ENCODE results near the gene ROR2.
"Not testable (repeated sequence)": the region's sequence is repeated elsewhere in the genome, so short reads cannot be mapped to it uniquely, and the experiment has no call there.

The ROR2 gene

GRCh38 chr9:91678807-91679580 lies 271.0 kb downstream of the ROR2 start:
- DNase-seq (ENCODE audit: low read depth), result no peak

- DNase-seq (ENCODE audit: low read depth), result no peak
Observed at GRCh38 chr9:91677822-91678436, 272.1 kb downstream of the ROR2 start.

- DNase-seq (ENCODE audit: low read depth), result no peak
Observed at GRCh38 chr9:91677331-91677730, 272.7 kb downstream of the ROR2 start.

- no peak for DNase-seq (ENCODE audit: low read depth)
Observed at GRCh38 chr9:91676046-91676445, 274.0 kb downstream of the ROR2 start.

GRCh38 chr9:91664663-91665062 lies 285.4 kb downstream of the ROR2 start:
- DNase-seq (ENCODE audit: low read depth), result no peak

- DNase-seq (ENCODE audit: low read depth), result no peak
Observed at GRCh38 chr9:91663858-91664257, 286.2 kb downstream of the ROR2 start.

- no peak for DNase-seq (ENCODE audit: low read depth)
Observed at GRCh38 chr9:91661451-91661850, 288.6 kb downstream of the ROR2 start.

- no peak for DNase-seq (ENCODE audit: low read depth)
Observed at GRCh38 chr9:91660521-91660920, 289.5 kb downstream of the ROR2 start.

- no peak for DNase-seq (ENCODE audit: low read depth)
Observed at GRCh38 chr9:91659529-91660495, 290.2 kb downstream of the ROR2 start.

GRCh38 chr9:91658513-91659105 lies 291.4 kb downstream of the ROR2 start:
- no peak for DNase-seq (ENCODE audit: low read depth)

GRCh38 chr9:91657501-91657900 lies 292.5 kb downstream of the ROR2 start:
- no peak for DNase-seq (ENCODE audit: low read depth)

GRCh38 chr9:91655658-91656057 lies 294.4 kb downstream of the ROR2 start:
- no peak for DNase-seq (ENCODE audit: low read depth)

- DNase-seq (ENCODE audit: low read depth), result no peak
Observed at GRCh38 chr9:91655215-91655614, 294.8 kb downstream of the ROR2 start.

GRCh38 chr9:91654527-91654926 lies 295.5 kb downstream of the ROR2 start:
- no peak for DNase-seq (ENCODE audit: low read depth)

- DNase-seq (ENCODE audit: low read depth), result no peak
Observed at GRCh38 chr9:91647371-91647770, 302.7 kb downstream of the ROR2 start.

GRCh38 chr9:91646702-91647101 lies 303.3 kb downstream of the ROR2 start:
- no peak for DNase-seq (ENCODE audit: low read depth)

GRCh38 chr9:91644433-91644832 lies 305.6 kb downstream of the ROR2 start:
- DNase-seq (ENCODE audit: low read depth), result no peak

- no peak for DNase-seq (ENCODE audit: low read depth)
Observed at GRCh38 chr9:91643481-91644077, 306.4 kb downstream of the ROR2 start.

GRCh38 chr9:91642771-91643170 lies 307.3 kb downstream of the ROR2 start:
- DNase-seq (ENCODE audit: low read depth), result no peak

GRCh38 chr9:91640428-91640827 lies 309.6 kb downstream of the ROR2 start:
- no peak for DNase-seq (ENCODE audit: low read depth)

- DNase-seq (ENCODE audit: low read depth), result no peak
Observed at GRCh38 chr9:91639054-91639453, 311.0 kb downstream of the ROR2 start.

GRCh38 chr9:91634832-91635231 lies 315.2 kb downstream of the ROR2 start:
- not testable (repeated sequence) for DNase-seq (ENCODE audit: low read depth)
